ENCODE measurements around the gene ENTHD1.

GRCh38 chr22:39893526-39893925 lies at the start of gene ENTHD1:
- TF ChIP-seq POLR2A (IDR thresholded peaks at IDR 0.05), result no peak
- TF ChIP-seq, protein P1, sequence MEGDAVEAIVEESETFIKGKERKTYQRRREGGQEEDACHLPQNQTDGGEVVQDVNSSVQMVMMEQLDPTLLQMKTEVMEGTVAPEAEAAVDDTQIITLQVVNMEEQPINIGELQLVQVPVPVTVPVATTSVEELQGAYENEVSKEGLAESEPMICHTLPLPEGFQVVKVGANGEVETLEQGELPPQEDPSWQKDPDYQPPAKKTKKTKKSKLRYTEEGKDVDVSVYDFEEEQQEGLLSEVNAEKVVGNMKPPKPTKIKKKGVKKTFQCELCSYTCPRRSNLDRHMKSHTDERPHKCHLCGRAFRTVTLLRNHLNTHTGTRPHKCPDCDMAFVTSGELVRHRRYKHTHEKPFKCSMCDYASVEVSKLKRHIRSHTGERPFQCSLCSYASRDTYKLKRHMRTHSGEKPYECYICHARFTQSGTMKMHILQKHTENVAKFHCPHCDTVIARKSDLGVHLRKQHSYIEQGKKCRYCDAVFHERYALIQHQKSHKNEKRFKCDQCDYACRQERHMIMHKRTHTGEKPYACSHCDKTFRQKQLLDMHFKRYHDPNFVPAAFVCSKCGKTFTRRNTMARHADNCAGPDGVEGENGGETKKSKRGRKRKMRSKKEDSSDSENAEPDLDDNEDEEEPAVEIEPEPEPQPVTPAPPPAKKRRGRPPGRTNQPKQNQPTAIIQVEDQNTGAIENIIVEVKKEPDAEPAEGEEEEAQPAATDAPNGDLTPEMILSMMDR (IDR thresholded peaks at IDR 0.05), result no peak

All from uterus (tissue), 2 donors.